K562 (cell line): Measurements from ENCODE around the gene ZBTB20. TPM values are rescaled to one million over a fixed set of nuclear protein-coding genes. Genes with fewer than 3 reads are reported as not detected.

Experiments
- ATAC-seq: fragments of 200-7000 bp; cut with Tn5 transposase; 3 replicates; pipeline ENCODE4 v1.9.1; 2020; ENCODE audit warnings: moderate library complexity
- BruUV-seq: library from RNA; stranded (reverse); fragments of 400-500 nt; replicated peaks from 2 replicates; lab custom pipeline; 2021; lab: Mats Ljungman, UMichigan
- CTCF ChIA-PET: fragments of 300-600 bp; formaldehyde crosslinking; extraction: SDS; loops from one replicate; lab custom pipeline; 2021; ENCODE audit warnings: low intra/inter-chr PET ratio; lab: Yijun Ruan, JAX
- POLR2A ChIA-PET: fragments of 300-600, 350-650 bp; sonication (Branson Sonifier 250); formaldehyde crosslinking; extraction: SDS; loops from one replicate; lab custom pipeline; 2021; ENCODE audit warnings: antibody characterized with exemption, inconsistent platforms; lab: Yijun Ruan, JAX
- DNase-seq, 4 experiments: peaks; one replicate each; pipeline versions ENCODE4 v3.0.0 to v3.0.0-alpha.2; 2011 to 2018; ENCODE audit warnings: low spot score in 3 of 4, mixed read lengths in 3 of 4; ENCODE audit errors: extremely low read depth in 1 of 4
- FAIRE-seq: peaks from 2 replicates; lab custom pipeline; 2011; peaks lifted over from hg19 to GRCh38; lab: Jason Lieb, UNC
- H2AFZ ChIP-seq: 2 replicates; pipeline ENCODE4 v1.6.0; 2011; ENCODE audit warnings: low read depth, low read length, control low read depth, inconsistent platforms
- H3K27ac ChIP-seq: fragments of 200-600 bp; 3 replicates; pipeline ENCODE4 v1.8.0; 2011; ENCODE audit warnings: low read depth, mild to moderate bottlenecking, control low read depth, inconsistent platforms, low read length, moderate library complexity, mixed read lengths; ENCODE audit errors: extremely low read depth
- H3K27me3 ChIP-seq, 2 experiments: fragments of 300-600 bp in 1 of 2; 2 replicates in 1 of 2; 3 replicates in 1 of 2; pipeline versions ENCODE4 v1.6.0 to v1.8.0; 2011; ENCODE audit warnings: inconsistent platforms in 2 of 2, low read length in 2 of 2, mild to moderate bottlenecking in 1 of 2, mixed read lengths in 1 of 2, moderate library complexity in 1 of 2; ENCODE audit not compliant: control insufficient read depth in 2 of 2, insufficient read depth in 2 of 2
- H3K36me3 ChIP-seq: fragments of 300-600 bp; 3 replicates; pipeline ENCODE4 v1.8.0; 2011; ENCODE audit warnings: mild to moderate bottlenecking, low read length, inconsistent platforms; ENCODE audit not compliant: control insufficient read depth, insufficient read depth
- H3K4me1 ChIP-seq, 2 experiments: fragments of 200-600 bp in 1 of 2; replicated peaks in 1 of 2; 2 replicates in 1 of 2; 3 replicates in 1 of 2; pipeline versions ENCODE4 v1.5.1 to v1.8.0; 2011; ENCODE audit warnings: inconsistent platforms in 2 of 2, low read length in 2 of 2, mild to moderate bottlenecking in 1 of 2, mixed read lengths in 1 of 2, moderate library complexity in 1 of 2; ENCODE audit not compliant: control insufficient read depth in 2 of 2, insufficient read depth in 2 of 2
- H3K4me2 ChIP-seq: 2 replicates; pipeline ENCODE4 v1.6.1; 2011; ENCODE audit warnings: low read length, control low read depth, inconsistent platforms, mixed read lengths; ENCODE audit not compliant: insufficient read depth
- H3K4me3 ChIP-seq: fragments of 200-600 bp; sonication (generic), shearing (Covaris generic); 2 replicates; pipeline ENCODE4 v1.5.1; 2016; ENCODE audit warnings: control low read depth, inconsistent platforms
- H3K79me2 ChIP-seq: fragments of 200-600 bp; 3 replicates; pipeline ENCODE4 v1.8.0; 2011; ENCODE audit warnings: low read length, inconsistent platforms; ENCODE audit not compliant: control insufficient read depth, insufficient read depth
- H3K9ac ChIP-seq, 2 experiments: 2 replicates each; pipeline versions ENCODE4 v1.6.0 to v1.6.1; 2011; ENCODE audit warnings: low read depth in 2 of 2, low read length in 2 of 2, control low read depth in 1 of 2, inconsistent platforms in 1 of 2, mild to moderate bottlenecking in 1 of 2, mixed read lengths in 1 of 2; ENCODE audit not compliant: insufficient read depth in 1 of 2
- H3K9me1 ChIP-seq: one replicate; pipeline ENCODE4 v1.6.0; 2011; ENCODE audit warnings: inconsistent platforms, mild to moderate bottlenecking, low read length, moderate library complexity; ENCODE audit not compliant: control insufficient read depth, insufficient read depth
- H3K9me3 ChIP-seq: replicated peaks from 2 replicates; pipeline ENCODE4 v1.5.1; 2011; ENCODE audit warnings: low read depth, low read length, inconsistent platforms; ENCODE audit not compliant: control insufficient read depth, insufficient read depth
- H4K20me1 ChIP-seq: replicated peaks from 2 replicates; pipeline ENCODE4 v1.6.1; 2011; ENCODE audit warnings: low read length, inconsistent platforms, mixed read lengths; ENCODE audit not compliant: control insufficient read depth, insufficient read depth
- ARID3B ChIP-seq: fragments of 250-450 bp; sonication (Bioruptor Pico); IDR thresholded peaks from 2 replicates; pipeline ENCODE4 v1.4.0; 2020; ENCODE audit warnings: borderline replicate concordance
- CHCHD3 ChIP-seq: fragments of 250-450 bp; sonication (Bioruptor Pico); IDR thresholded peaks from 2 replicates; pipeline ENCODE4 v2.1.2; 2022; ENCODE audit warnings: mild to moderate bottlenecking
- CTCF ChIP-seq, 3 experiments: IDR thresholded peaks in 2 of 3; conservative IDR thresholded peaks in 1 of 3; 2 replicates each; pipeline ENCODE4 v1.5.1; 2011 to 2012; ENCODE audit warnings: low read length in 3 of 3, mild to moderate bottlenecking in 3 of 3, control low read depth in 2 of 3, improper control_type of control experiment in 1 of 3, inconsistent platforms in 1 of 3, low read depth in 1 of 3, mixed read lengths in 1 of 3, moderate library complexity in 1 of 3; ENCODE audit not compliant: insufficient read depth in 2 of 3
- E2F5 ChIP-seq: sonication (generic); formaldehyde crosslinking; IDR thresholded peaks from 2 replicates; pipeline ENCODE4 v1.8.0; 2022; ENCODE audit warnings: mild to moderate bottlenecking, missing genetic modification reagents
- ETV5 ChIP-seq: sonication (generic); formaldehyde crosslinking; IDR thresholded peaks from 2 replicates; pipeline ENCODE4 v1.4.0; 2020; ENCODE audit warnings: low read depth, mild to moderate bottlenecking, missing genetic modification reagents
- IFI16 ChIP-seq: fragments of 250-450 bp; sonication (Bioruptor Pico); IDR thresholded peaks from 2 replicates; pipeline ENCODE4 v2.1.2; 2022; ENCODE audit warnings: mild to moderate bottlenecking, inconsistent platforms
- MTF1 ChIP-seq: fragments of 250-450 bp; sonication (Bioruptor Pico); IDR thresholded peaks from 2 replicates; pipeline ENCODE4 v1.9.0; 2021; ENCODE audit warnings: moderate library complexity, mild to moderate bottlenecking, inconsistent platforms, borderline replicate concordance
- NCOR1 ChIP-seq: fragments of 450-650 bp; IDR thresholded peaks from 2 replicates; pipeline ENCODE4 v1.6.1; 2016; ENCODE audit warnings: mild to moderate bottlenecking, moderate library complexity
- U2AF1 ChIP-seq: fragments of 200-400 bp; formaldehyde crosslinking; optimal IDR thresholded peaks from 2 replicates; pipeline ENCODE3; 2017; ENCODE audit warnings: mild to moderate bottlenecking, low read depth, low read length, moderate library complexity
- ZBTB9 ChIP-seq: fragments of 450-650 bp; formaldehyde crosslinking; IDR thresholded peaks from 2 replicates; pipeline ENCODE4 v1.4.0; 2020; ENCODE audit warnings: mild to moderate bottlenecking, moderate library complexity
- ZC3H8 ChIP-seq: fragments of 450-650 bp; IDR thresholded peaks from 2 replicates; pipeline ENCODE4 v1.6.1; 2017
- WGBS: fragments of 100-300 bp; shearing (Covaris generic); methylation state at CpG from one replicate; pipeline ENCODE4 v1.1.6; 2016; ENCODE audit warnings: low coverage, mixed read lengths; ENCODE audit not compliant: insufficient coverage; ENCODE audit errors: missing lambda C conversion rate; 5-methylcytosine and 5-hydroxymethylcytosine counted together
- in situ Hi-C: fragments of 300-500 bp; cut with MboI; formaldehyde crosslinking; loops from 4 replicates; pipeline ENCODE4 v1.15.0; 2018; ENCODE audit warnings: inconsistent platforms, mixed read lengths
- intact Hi-C: fragments of 100-400 bp; cut with micrococcal nuclease; formaldehyde crosslinking; loops from 2 replicates; pipeline ENCODE4 v1.14.2; 2022
- polyA plus RNA-seq, 8 experiments: library from polyadenylated mRNA; depleted of rRNA in 4 of 8; stranded (reverse) in 5 of 8; unstranded in 3 of 8; fragments of >200 nt; fragmentation: Nextera tagmentation in 2 of 8; fragmentation: Illumina TruSeq in 1 of 8; extraction: Ambion mirVana in 2 of 8; extraction: Trizol in 1 of 8; gene quantifications; 2 replicates each; pipeline versions ENCODE4 v1.2.1 to v1.2.3, GENCODE V29; 2011 to 2014; ENCODE audit warnings: inconsistent platforms in 1 of 8, missing spikeins in 1 of 8
- total RNA-seq, 7 experiments: library from RNA; depleted of rRNA in 6 of 7; stranded (reverse); fragments of >200 nt in 6 of 7; fragmentation: Illumina TruSeq in 2 of 7; extraction: Trizol in 2 of 7; gene quantifications; 2 replicates each; pipeline versions ENCODE4 v1.2.1 to v1.2.3, GENCODE V29; 2011 to 2021; ENCODE audit warnings: low replicate concordance in 1 of 7

The ZBTB20 gene
- total and polyA plus RNA-seq, 9 of the 15 experiments (the other 6 are each of a cell fraction or from before 2014, with no cell fraction given): 0.17 to 1.7 (median 0.45) TPM

- in situ Hi-C loops (no loop called here), intact Hi-C loops (no loop called here)
- H3K9me3 ChIP-seq: no peaks in the 10 kb centered on the region
- DNase-seq (no peak), FAIRE-seq (no peak), ATAC-seq (no peak)
- no peak overlapping the region for H3K4me3 ChIP-seq
- no peaks in the 10 kb centered on the region for H3K36me3 ChIP-seq
- no peak overlapping the region for H3K4me2 ChIP-seq
- BruUV-seq: no TSS peak
- H3K79me2 ChIP-seq: no peaks in the 10 kb centered on the region
- no peaks in the 10 kb centered on the region for H3K9me1 ChIP-seq
- no peak overlapping the region for H2AFZ ChIP-seq
- H3K27ac ChIP-seq: no peak overlapping the region
- no peaks in the 10 kb centered on the region for H4K20me1 ChIP-seq
- no peaks in the 10 kb centered on the region; a peak in 1 of 5 replicates for H3K4me1 ChIP-seq
- 0% methylated on average over 1 of the region's 1 CpG for WGBS
- no peak overlapping the region for H3K9ac ChIP-seq
- POLR2A ChIA-PET: no interaction called here
- TF ChIP-seq CTCF (IDR thresholded peaks at IDR 0.05 in 2 of 3, conservative IDR thresholded peaks at IDR 0.05 in 1 of 3; ENCODE audit: insufficient read depth in 2 of 3, low read depth in 1 of 3, low read length in 3 of 3): no peak
- no peak for TF ChIP-seq E2F5 (CRISPR knock-in tag)
- no peak for TF ChIP-seq U2AF1
- no peak for TF ChIP-seq IFI16 (CRISPR knock-in tag)
- no peak for TF ChIP-seq MTF1 (CRISPR knock-in tag)
- TF ChIP-seq ARID3B: no peak
- no peak for TF ChIP-seq ETV5 (CRISPR knock-in tag)
- no peak for TF ChIP-seq ZBTB9 (CRISPR knock-in tag)
- TF ChIP-seq ZC3H8: no peak
- no peak for TF ChIP-seq NCOR1
- TF ChIP-seq CHCHD3 (CRISPR knock-in tag): no peak
- no peaks in the 10 kb centered on the region for H3K27me3 ChIP-seq
- CTCF ChIA-PET: no interaction called here
Observed at GRCh38 chr3:114933407-114933806, 213.7 kb downstream of the ZBTB20 start.
